IMR-90 (cell line): ENCODE data around the gene STK36. TPM values are rescaled to one million over a fixed set of nuclear protein-coding genes. Genes with fewer than 3 reads are reported as not detected.

Experiments used
- ATAC-seq: fragments of 200-7000 bp; cut with Tn5 transposase; 2 replicates; pipeline ENCODE4 v1.9.1; 2020; ENCODE audit warnings: low read depth, mild to moderate bottlenecking, moderate library complexity
- BruUV-seq: library from RNA; stranded (reverse); fragments of 400-500 nt; replicated peaks from 2 replicates; lab custom pipeline; 2021; lab: Mats Ljungman, UMichigan
- CTCF ChIA-PET: fragments of 300-600 bp; formaldehyde crosslinking; extraction: SDS; loops from one replicate; lab custom pipeline; 2021; ENCODE audit warnings: antibody characterized with exemption; lab: Yijun Ruan, JAX
- POLR2A ChIA-PET: fragments of 300-600 bp; sonication (Branson Sonifier 250); formaldehyde crosslinking; loops from one replicate; lab custom pipeline; 2022; ENCODE audit warnings: antibody characterized with exemption; ENCODE audit not compliant: unreplicated experiment; lab: Charles Lee
- DNase-seq: peaks from one replicate; pipeline ENCODE4 v3.0.0; 2013
- H2AFZ ChIP-seq: replicated peaks from 2 replicates; pipeline ENCODE3; 2013; ENCODE audit warnings: low read length, mild to moderate bottlenecking; ENCODE audit not compliant: poor library complexity
- H2AK5ac ChIP-seq: 2 replicates; pipeline ENCODE4 v1.6.1; 2013; ENCODE audit warnings: low read depth, low read length, inconsistent platforms
- H2AK9ac ChIP-seq: replicated peaks from 2 replicates; pipeline ENCODE3; 2013; ENCODE audit warnings: mild to moderate bottlenecking, low read depth, low read length, moderate library complexity; ENCODE audit not compliant: poor library complexity
- H2BK120ac ChIP-seq: 2 replicates; pipeline ENCODE4 v1.6.1; 2013; ENCODE audit warnings: low read depth, low read length, inconsistent platforms
- H2BK15ac ChIP-seq: 3 replicates; pipeline ENCODE4 v1.6.1; 2013; ENCODE audit warnings: low read depth, low read length, inconsistent platforms
- H2BK20ac ChIP-seq: 2 replicates; pipeline ENCODE4 v1.6.1; 2013; ENCODE audit warnings: low read depth, mild to moderate bottlenecking, inconsistent platforms, low read length, moderate library complexity
- H2BK5ac ChIP-seq: 2 replicates; pipeline ENCODE4 v1.6.1; 2013; ENCODE audit warnings: mild to moderate bottlenecking, low read depth, low read length, inconsistent platforms; ENCODE audit not compliant: poor library complexity, severe bottlenecking
- H3K14ac ChIP-seq: replicated peaks from 2 replicates; pipeline ENCODE4 v1.6.1; 2013; ENCODE audit warnings: low read depth, low read length, inconsistent platforms
- H3K18ac ChIP-seq: 2 replicates; pipeline ENCODE4 v1.6.1; 2013; ENCODE audit warnings: low read depth, low read length, control low read depth
- H3K23ac ChIP-seq: 2 replicates; pipeline ENCODE4 v1.6.1; 2013; ENCODE audit warnings: low read depth, low read length, inconsistent platforms
- H3K27ac ChIP-seq: 2 replicates; pipeline ENCODE4 v1.5.1; 2013; ENCODE audit warnings: mild to moderate bottlenecking, control low read depth, low read length; ENCODE audit not compliant: insufficient read depth
- H3K27me3 ChIP-seq: 2 replicates; pipeline ENCODE4 v1.6.1; 2013; ENCODE audit warnings: low read length; ENCODE audit not compliant: control insufficient read depth, insufficient read depth
- H3K36me3 ChIP-seq: 2 replicates; pipeline ENCODE4 v1.6.1; 2013; ENCODE audit warnings: low read length, mixed read lengths; ENCODE audit not compliant: control insufficient read depth, insufficient read depth
- H3K4ac ChIP-seq: 2 replicates; pipeline ENCODE4 v1.6.1; 2013; ENCODE audit warnings: low read depth, low read length, inconsistent platforms
- H3K4me1 ChIP-seq: 2 replicates; pipeline ENCODE4 v1.6.1; 2013; ENCODE audit warnings: low read length, mixed read lengths; ENCODE audit not compliant: control insufficient read depth, insufficient read depth
- H3K4me2 ChIP-seq: 2 replicates; pipeline ENCODE4 v1.6.1; 2013; ENCODE audit warnings: low read depth, mild to moderate bottlenecking, control low read depth, low read length, moderate library complexity
- H3K4me3 ChIP-seq: 2 replicates; pipeline ENCODE4 v1.5.1; 2013; ENCODE audit warnings: low read depth, mild to moderate bottlenecking, control low read depth, low read length, moderate library complexity; ENCODE audit not compliant: insufficient read depth
- H3K56ac ChIP-seq: 2 replicates; pipeline ENCODE4 v1.6.1; 2013; ENCODE audit warnings: low read length, inconsistent platforms; ENCODE audit not compliant: insufficient read depth; ENCODE audit errors: extremely low read depth
- H3K79me1 ChIP-seq, 2 experiments: 2 replicates each; pipeline ENCODE4 v1.6.1; 2013; ENCODE audit warnings: low read length in 2 of 2, inconsistent platforms in 1 of 2, low read depth in 1 of 2
- H3K9ac ChIP-seq: 2 replicates; pipeline ENCODE4 v1.6.1; 2013; ENCODE audit warnings: low read depth, low read length, control low read depth
- H3K9me1 ChIP-seq: 2 replicates; pipeline ENCODE4 v1.6.1; 2013; ENCODE audit warnings: low read length, inconsistent platforms; ENCODE audit not compliant: insufficient read depth
- H3K9me3 ChIP-seq: 2 replicates; pipeline ENCODE4 v1.6.1; 2013; ENCODE audit warnings: low read length; ENCODE audit not compliant: control insufficient read depth, insufficient read depth
- H4K20me1 ChIP-seq: 2 replicates; pipeline ENCODE4 v1.6.1; 2013; ENCODE audit warnings: low read length, inconsistent platforms; ENCODE audit not compliant: insufficient read depth
- H4K5ac ChIP-seq: 2 replicates; pipeline ENCODE4 v1.6.1; 2013; ENCODE audit warnings: mild to moderate bottlenecking, low read depth, low read length, control low read depth
- H4K8ac ChIP-seq, 2 experiments: 2 replicates each; pipeline ENCODE4 v1.6.1; 2013; ENCODE audit warnings: low read depth in 2 of 2, low read length in 2 of 2, control low read depth in 1 of 2, inconsistent platforms in 1 of 2
- H4K91ac ChIP-seq: 2 replicates; pipeline ENCODE4 v1.6.1; 2013; ENCODE audit warnings: low read depth, low read length, inconsistent platforms; ENCODE audit not compliant: insufficient read depth
- BHLHE40 ChIP-seq: fragments of 150-350 bp; IDR thresholded peaks from 2 replicates; pipeline ENCODE4 v1.6.1; 2016; ENCODE audit warnings: mild to moderate bottlenecking, low read depth, low read length
- CEBPB ChIP-seq: IDR thresholded peaks from 2 replicates; pipeline ENCODE4 v1.6.1; 2012; ENCODE audit warnings: low read depth, low read length, improper control_type of control experiment
- CHD1 ChIP-seq: IDR thresholded peaks from 2 replicates; pipeline ENCODE4 v1.6.1; 2012; ENCODE audit warnings: low read depth, low read length, improper control_type of control experiment
- CTCF ChIP-seq: conservative IDR thresholded peaks from 2 replicates; pipeline ENCODE4 v1.5.1; 2012; ENCODE audit warnings: mild to moderate bottlenecking, low read depth, low read length, improper control_type of control experiment
- ELK1 ChIP-seq: fragments of 150-350 bp; IDR thresholded peaks from 2 replicates; pipeline ENCODE4 v1.6.1; 2016; ENCODE audit warnings: low read depth, mild to moderate bottlenecking, low read length, moderate library complexity, borderline replicate concordance
- FOS ChIP-seq: fragments of 150-350 bp; IDR thresholded peaks from 2 replicates; pipeline ENCODE4 v1.6.1; 2016; ENCODE audit warnings: low read depth, low read length
- MAZ ChIP-seq: IDR thresholded peaks from 2 replicates; pipeline ENCODE4 v1.6.1; 2012; ENCODE audit warnings: low read depth, mild to moderate bottlenecking, low read length, improper control_type of control experiment, moderate library complexity, borderline replicate concordance
- MXI1 ChIP-seq: IDR thresholded peaks from 2 replicates; pipeline ENCODE4 v1.6.1; 2012; ENCODE audit warnings: low read depth, mild to moderate bottlenecking, low read length, moderate library complexity, borderline replicate concordance
- RAD21 ChIP-seq: IDR thresholded peaks from 2 replicates; pipeline ENCODE4 v1.6.1; 2012; ENCODE audit warnings: low read length, improper control_type of control experiment
- RCOR1 ChIP-seq: IDR thresholded peaks from 2 replicates; pipeline ENCODE4 v1.6.1; 2012; ENCODE audit warnings: mild to moderate bottlenecking, low read length, improper control_type of control experiment; ENCODE audit not compliant: insufficient replicate concordance
- RFX5 ChIP-seq: IDR thresholded peaks from 2 replicates; pipeline ENCODE4 v1.8.0; 2012; ENCODE audit warnings: low read depth, mild to moderate bottlenecking, low read length, moderate library complexity
- USF2 ChIP-seq: fragments of 150-350 bp; IDR thresholded peaks from 2 replicates; pipeline ENCODE4 v1.6.1; 2017; ENCODE audit warnings: mild to moderate bottlenecking, antibody characterized with exemption, low read length, low read depth
- WGBS, 2 experiments: methylation state at CpG; one replicate each; pipeline versions ENCODE4 v1.1.5 to v1.1.7; 2013; ENCODE audit warnings: missing lambda C conversion rate in 2 of 2; ENCODE audit not compliant: insufficient read length in 1 of 2; ENCODE audit errors: extremely low coverage in 2 of 2; 5-methylcytosine and 5-hydroxymethylcytosine counted together
- dilution Hi-C: fragments of 300-500 bp; cut with HindIII; formaldehyde crosslinking; loops from one replicate; pipeline ENCODE4 v1.14.3; 2018; ENCODE audit warnings: low sequenced_read_pairs; ENCODE audit not compliant: unreplicated experiment
- in situ Hi-C: fragments of 300-500 bp; cut with MboI; formaldehyde crosslinking; loops from 3 replicates; pipeline ENCODE4 v1.14.3; 2019; ENCODE audit warnings: low sequenced_read_pairs, inconsistent platforms, mixed read lengths
- intact Hi-C: fragments of 100-400 bp; cut with micrococcal nuclease; formaldehyde crosslinking; loops from 2 replicates; pipeline ENCODE4 v1.10.0; 2022
- polyA plus RNA-seq, 3 experiments: library from polyadenylated mRNA; depleted of rRNA; stranded (reverse); fragments of >200 nt; gene quantifications; 2 replicates each; pipeline ENCODE4 v1.2.3, GENCODE V29; 2012; ENCODE audit warnings: low replicate concordance in 1 of 3
- total RNA-seq: library from RNA; depleted of rRNA; stranded (reverse); fragments of >200 nt; gene quantifications from 2 replicates; pipeline ENCODE4 v1.2.3, GENCODE V29; 2012

The STK36 gene
- total and polyA plus RNA-seq, 2 of the 4 experiments (the other 2 are of a cell fraction): 17.6 to 44.5 TPM

- intact Hi-C loops (no loop called here), in situ Hi-C loops (no loop called here), dilution Hi-C loops (no loop called here)
- POLR2A ChIA-PET: no interaction called here
- Histone ChIP-seq H3K23ac (no peak overlapping the region), H4K8ac (no peak overlapping the region), H3K27ac (no peak overlapping the region), H2BK15ac (no peak overlapping the region), H2AFZ (no peak overlapping the region), H3K36me3 (no peaks in the 10 kb centered on the region), H4K20me1 (no peaks in the 10 kb centered on the region), H3K4ac (no peak overlapping the region), H3K9me1 (no peaks in the 10 kb centered on the region), H3K4me3 (no peak overlapping the region), H3K18ac (no peak overlapping the region), H3K4me1 (peaks cover 3% of the 10 kb centered on the region; the same call in 1 of the 2 replicates), H3K27me3 (no peaks in the 10 kb centered on the region), H2AK9ac (no peak overlapping the region), H3K9ac (no peak overlapping the region), H2BK5ac (no peak overlapping the region), H3K14ac (no peak overlapping the region), H2BK120ac (no peak overlapping the region), H4K5ac (no peak overlapping the region), H4K91ac (no peak overlapping the region), H3K9me3 (no peaks in the 10 kb centered on the region), H3K56ac (no peak overlapping the region), H2BK20ac (no peak overlapping the region), H3K79me1 (peaks cover 9 to 10% of the 10 kb centered on the region in 2 experiments; a peak in 3 of 4 replicates), H3K4me2 (no peak overlapping the region), H2AK5ac (no peak overlapping the region)
- no TSS peak for BruUV-seq
- ATAC-seq: no peak
- CTCF ChIA-PET: interaction anchor here (0.7 kb wide), 1 partner anchor 144 kb away, joined by 5 read pairs; no protein-coding TSS in a partner anchor
- no peak for DNase-seq
- WGBS, 2 experiments: no CpG with 5 or more reads among the region's 4 CpGs
- TF ChIP-seq RAD21 (no peak), RCOR1 (no peak), MXI1 (no peak), RFX5 (no peak), MAZ (no peak), CTCF (no peak), CEBPB (no peak), FOS (no peak), ELK1 (no peak), BHLHE40 (no peak), USF2 (no peak), CHD1 (no peak)
Measured at GRCh38 chr2:218708086-218708485, 36.2 kb downstream of the STK36 start.
